MM.1S (cell line): ENCODE measurements around the gene MCEE.

Experiments used
- EZH2 ChIP-seq: fragments of 300-600 bp; sonication (generic); optimal IDR thresholded peaks from 2 replicates; pipeline ENCODE3; 2017; ENCODE audit warnings: low read depth, mild to moderate bottlenecking, antibody characterized with exemption, low read length, mixed read lengths
- EZH2phosphoT487 ChIP-seq: fragments of 300-600 bp; sonication (generic); IDR thresholded peaks from 2 replicates; pipeline ENCODE4 v1.6.1; 2018; ENCODE audit warnings: antibody characterized with exemption, low read length
- TF ChIP-seq, protein P1 (sequence below): fragments of 300-600 bp; sonication (generic); IDR thresholded peaks from 2 replicates; pipeline ENCODE4 v1.5.1; 2016; ENCODE audit warnings: antibody characterized with exemption, low read length, mixed read lengths

DNA sequence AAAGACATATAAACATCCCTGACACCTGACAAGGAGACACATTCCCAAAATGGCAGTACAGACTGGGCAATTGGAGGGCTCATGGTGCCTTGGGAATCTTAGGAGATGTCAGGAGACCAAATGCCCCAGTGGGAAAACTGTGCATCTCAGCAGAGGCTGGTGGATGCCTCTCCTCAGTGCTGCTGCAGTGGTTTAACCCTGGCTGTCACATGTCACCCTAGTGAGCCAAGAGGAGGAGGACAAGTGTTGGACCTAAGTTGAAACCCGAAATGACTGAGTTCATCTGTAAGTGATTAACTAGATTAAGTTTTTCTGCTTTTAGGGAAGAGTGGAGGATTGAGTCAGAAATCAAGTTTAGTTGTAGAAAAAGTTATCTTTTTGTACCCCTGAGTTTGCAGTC is 66.8 kb downstream of the MCEE start:
- TF ChIP-seq, protein P1, sequence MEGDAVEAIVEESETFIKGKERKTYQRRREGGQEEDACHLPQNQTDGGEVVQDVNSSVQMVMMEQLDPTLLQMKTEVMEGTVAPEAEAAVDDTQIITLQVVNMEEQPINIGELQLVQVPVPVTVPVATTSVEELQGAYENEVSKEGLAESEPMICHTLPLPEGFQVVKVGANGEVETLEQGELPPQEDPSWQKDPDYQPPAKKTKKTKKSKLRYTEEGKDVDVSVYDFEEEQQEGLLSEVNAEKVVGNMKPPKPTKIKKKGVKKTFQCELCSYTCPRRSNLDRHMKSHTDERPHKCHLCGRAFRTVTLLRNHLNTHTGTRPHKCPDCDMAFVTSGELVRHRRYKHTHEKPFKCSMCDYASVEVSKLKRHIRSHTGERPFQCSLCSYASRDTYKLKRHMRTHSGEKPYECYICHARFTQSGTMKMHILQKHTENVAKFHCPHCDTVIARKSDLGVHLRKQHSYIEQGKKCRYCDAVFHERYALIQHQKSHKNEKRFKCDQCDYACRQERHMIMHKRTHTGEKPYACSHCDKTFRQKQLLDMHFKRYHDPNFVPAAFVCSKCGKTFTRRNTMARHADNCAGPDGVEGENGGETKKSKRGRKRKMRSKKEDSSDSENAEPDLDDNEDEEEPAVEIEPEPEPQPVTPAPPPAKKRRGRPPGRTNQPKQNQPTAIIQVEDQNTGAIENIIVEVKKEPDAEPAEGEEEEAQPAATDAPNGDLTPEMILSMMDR = no peak
- TF ChIP-seq EZH2 (no peak), EZH2phosphoT487 (no peak)
